RPMI7951 (cell line): ENCODE measurements around the gene SEPTIN3. TPM values are rescaled to one million over a fixed set of nuclear protein-coding genes. Genes with fewer than 3 reads are reported as not detected.
"Not testable (repeated sequence)": the region's sequence is repeated elsewhere in the genome, so short reads cannot be mapped to it uniquely, and the experiment has no call there.

Source experiments
- DNase-seq: peaks from one replicate; pipeline ENCODE4 v3.0.0-alpha.2; 2012; ENCODE audit warnings: low read depth
- total RNA-seq: library from RNA; depleted of rRNA; stranded (reverse); fragments of >200 nt; shearing (Covaris generic); gene quantifications from 2 replicates; pipeline ENCODE4 v1.2.3, GENCODE V29; 2014

SEPTIN3 gene
- total RNA-seq, 1 experiment from 2014 or later = 0.36 TPM

- DNase-seq = peak; percentile 61
These were observed 28.1 kb upstream of the SEPTIN3 start for GRCh38 chr22:41940832-41941765.

- DNase-seq = no peak
These were observed 25.5 kb upstream of the SEPTIN3 start for GRCh38 chr22:41943661-41944209.

GRCh38 chr22:41946629-41947423 lies 22.4 kb upstream of the SEPTIN3 start, which contains the start of gene CENPM:
TSS of gene CENPM (minus strand) at chr22:41947152. CDS start at chr22:41947076, 76 bp downstream.
- peak; percentile 92 for DNase-seq

- no peak for DNase-seq
These were observed 21.7 kb upstream of the SEPTIN3 start for GRCh38 chr22:41947424-41948080.

GRCh38 chr22:41948142-41948541 lies 21.1 kb upstream of the SEPTIN3 start:
- DNase-seq = no peak

- not testable (repeated sequence) for DNase-seq
These were observed 20.3 kb upstream of the SEPTIN3 start for GRCh38 chr22:41948928-41949296.

GRCh38 chr22:41949297-41949965 lies 19.8 kb upstream of the SEPTIN3 start:
- DNase-seq = no peak

GRCh38 chr22:41951898-41952474 lies 17.3 kb upstream of the SEPTIN3 start, which contains the start of gene SMIM45:
TSS of gene SMIM45 (plus strand) at chr22:41952150.
- no peak for DNase-seq

GRCh38 chr22:41952713-41953112 lies 16.5 kb upstream of the SEPTIN3 start:
- DNase-seq = no peak

GRCh38 chr22:41957941-41958556 lies 11.2 kb upstream of the SEPTIN3 start:
- DNase-seq = no peak

- no peak for DNase-seq
These were observed 5.7 kb upstream of the SEPTIN3 start for GRCh38 chr22:41963453-41964111.

GRCh38 chr22:41964112-41964491 lies 5.1 kb upstream of the SEPTIN3 start:
- DNase-seq = no peak

- no peak for DNase-seq
These were observed 3.0 kb upstream of the SEPTIN3 start for GRCh38 chr22:41966225-41966606.

- peak; percentile 91 for DNase-seq
These were observed 2.5 kb upstream of the SEPTIN3 start for GRCh38 chr22:41966607-41967240.

GRCh38 chr22:41968601-41969000 lies 642 bp upstream of the SEPTIN3 start:
- DNase-seq = no peak

- DNase-seq = no peak
These were observed 1.4 kb downstream of the SEPTIN3 start for GRCh38 chr22:41970601-41971000.

- no peak for DNase-seq
These were observed 2.2 kb downstream of the SEPTIN3 start for GRCh38 chr22:41971431-41971830.

- DNase-seq = no peak
These were observed 5.5 kb downstream of the SEPTIN3 start for GRCh38 chr22:41974691-41975290.
